ENCODE data around the gene SPARC.
"Not testable (repeated sequence)": the region's sequence is repeated elsewhere in the genome, so short reads cannot be mapped to it uniquely, and the experiment has no call there.

SPARC gene, protein sequence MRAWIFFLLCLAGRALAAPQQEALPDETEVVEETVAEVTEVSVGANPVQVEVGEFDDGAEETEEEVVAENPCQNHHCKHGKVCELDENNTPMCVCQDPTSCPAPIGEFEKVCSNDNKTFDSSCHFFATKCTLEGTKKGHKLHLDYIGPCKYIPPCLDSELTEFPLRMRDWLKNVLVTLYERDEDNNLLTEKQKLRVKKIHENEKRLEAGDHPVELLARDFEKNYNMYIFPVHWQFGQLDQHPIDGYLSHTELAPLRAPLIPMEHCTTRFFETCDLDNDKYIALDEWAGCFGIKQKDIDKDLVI

DNA sequence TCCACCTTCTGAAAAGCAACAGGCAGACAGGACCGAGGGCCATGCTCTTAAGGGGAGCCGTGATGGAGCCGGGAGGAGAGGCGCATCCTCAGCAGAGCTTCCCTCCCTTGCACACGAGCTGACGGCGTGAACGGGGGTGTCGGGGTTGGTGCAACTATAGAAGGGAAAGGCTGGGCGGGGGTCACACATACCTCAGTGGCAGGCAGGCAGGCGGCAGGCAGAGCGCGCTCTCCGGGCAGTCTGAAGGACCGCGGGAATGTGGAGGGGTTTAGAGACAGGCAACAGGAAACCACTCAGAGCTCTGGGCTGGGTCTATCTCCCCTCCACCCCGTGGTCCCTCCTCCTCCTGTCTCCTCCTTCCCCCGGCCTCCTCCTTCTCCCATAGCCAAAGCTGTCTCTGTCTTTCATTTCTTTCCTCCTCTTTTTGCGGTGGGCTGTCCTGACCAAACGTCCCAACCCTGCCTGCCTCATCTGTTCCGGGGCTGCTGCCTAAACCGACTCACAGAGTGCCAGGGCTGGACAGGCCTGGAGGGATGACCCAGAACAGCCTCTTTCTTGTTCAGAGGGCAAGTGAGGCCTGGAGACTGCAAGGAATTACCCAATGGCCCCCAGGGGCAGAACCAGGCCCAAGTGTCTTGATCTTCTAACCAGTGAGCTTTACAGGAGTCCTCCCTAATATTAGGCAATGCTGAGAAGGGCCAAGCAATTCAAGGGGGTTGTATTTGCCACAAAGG lies at the start of gene SPARC:
Gene SPARC (minus strand): TSS at position 242 of the 734 bp plus-strand sequence. CDS start 10,727 bp downstream, outside the sequence.
- TF ChIP-seq, protein P1, sequence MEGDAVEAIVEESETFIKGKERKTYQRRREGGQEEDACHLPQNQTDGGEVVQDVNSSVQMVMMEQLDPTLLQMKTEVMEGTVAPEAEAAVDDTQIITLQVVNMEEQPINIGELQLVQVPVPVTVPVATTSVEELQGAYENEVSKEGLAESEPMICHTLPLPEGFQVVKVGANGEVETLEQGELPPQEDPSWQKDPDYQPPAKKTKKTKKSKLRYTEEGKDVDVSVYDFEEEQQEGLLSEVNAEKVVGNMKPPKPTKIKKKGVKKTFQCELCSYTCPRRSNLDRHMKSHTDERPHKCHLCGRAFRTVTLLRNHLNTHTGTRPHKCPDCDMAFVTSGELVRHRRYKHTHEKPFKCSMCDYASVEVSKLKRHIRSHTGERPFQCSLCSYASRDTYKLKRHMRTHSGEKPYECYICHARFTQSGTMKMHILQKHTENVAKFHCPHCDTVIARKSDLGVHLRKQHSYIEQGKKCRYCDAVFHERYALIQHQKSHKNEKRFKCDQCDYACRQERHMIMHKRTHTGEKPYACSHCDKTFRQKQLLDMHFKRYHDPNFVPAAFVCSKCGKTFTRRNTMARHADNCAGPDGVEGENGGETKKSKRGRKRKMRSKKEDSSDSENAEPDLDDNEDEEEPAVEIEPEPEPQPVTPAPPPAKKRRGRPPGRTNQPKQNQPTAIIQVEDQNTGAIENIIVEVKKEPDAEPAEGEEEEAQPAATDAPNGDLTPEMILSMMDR (IDR thresholded peaks at IDR 0.05; ENCODE audit: low read depth, low read length, missing control alignments) = no peak
- H3K4me3 ChIP-seq (ENCODE audit: low read depth, low read length) = peak within 1 kb of the TSS; percentile 100
- peak; percentile 94 for DNase-seq
- in situ Hi-C loops (cut with HindIII; ENCODE audit: low pct_ligation_motif_present, low sequenced_read_pairs) = no loop called here
- H3K36me3 ChIP-seq (replicated peaks) = peaks cover 40% of the 10 kb centered on the region
- peak within 1 kb of the TSS; percentile 88 for H3K27ac ChIP-seq
- H3K27me3 ChIP-seq (replicated peaks) = no peaks in the 10 kb centered on the region

DNA sequence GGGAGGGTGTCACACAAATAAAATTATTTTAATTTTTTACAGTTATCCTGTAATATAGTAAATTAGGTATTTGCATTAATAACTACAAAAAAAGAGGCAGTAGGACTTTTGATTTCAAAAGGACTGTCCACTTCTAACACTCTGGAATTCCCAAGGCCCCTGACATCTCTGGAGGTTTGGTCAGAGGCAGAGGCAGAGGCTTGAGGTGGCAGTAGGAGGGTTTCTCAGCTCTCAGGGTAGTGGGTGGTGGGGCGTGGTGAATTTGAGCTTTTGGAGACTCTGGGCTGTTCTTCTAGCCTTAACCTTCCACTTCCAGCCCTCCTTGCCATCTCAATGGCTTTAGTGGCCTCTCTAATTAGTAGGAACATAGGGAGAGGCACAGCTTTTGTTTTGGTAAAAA lies 48.9 kb upstream of the SPARC start:
- in situ Hi-C loops (cut with HindIII; ENCODE audit: low pct_ligation_motif_present, low sequenced_read_pairs) = no loop called here

DNA sequence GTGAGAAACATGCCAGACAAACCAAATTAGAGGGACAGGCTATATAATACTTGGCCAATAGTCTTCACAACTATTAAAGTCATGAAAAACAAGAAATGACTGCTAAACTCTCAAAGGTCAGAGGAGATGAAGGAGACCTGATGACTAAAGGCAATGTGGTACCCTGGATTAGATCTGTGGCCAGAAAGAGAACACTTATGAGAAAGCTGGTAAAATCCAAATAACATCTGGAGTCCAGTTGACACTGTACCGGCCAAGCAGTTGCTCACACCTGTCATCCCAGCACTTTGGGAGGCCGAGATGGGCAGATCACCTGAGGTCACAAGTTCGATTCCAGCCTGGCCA lies 47.3 kb upstream of the SPARC start:
- DNase-seq = no peak
- Histone ChIP-seq H3K27ac (no peak overlapping the region), H3K27me3 (replicated peaks) (no peaks in the 10 kb centered on the region), H3K36me3 (replicated peaks) (no peaks in the 10 kb centered on the region), H3K4me3 (ENCODE audit: low read depth, low read length) (no peak overlapping the region)
- in situ Hi-C loops (cut with HindIII; ENCODE audit: low pct_ligation_motif_present, low sequenced_read_pairs) = no loop called here
- TF ChIP-seq, protein P1 (IDR thresholded peaks at IDR 0.05; ENCODE audit: low read depth, low read length, missing control alignments) = no peak

More for the DNA sequence above, 48.9 kb upstream of the SPARC start:
- no peaks in the 10 kb centered on the region for H3K36me3 ChIP-seq (replicated peaks)
- no peak overlapping the region for H3K4me3 ChIP-seq (ENCODE audit: low read depth, low read length)
- DNase-seq = no peak
- no peak overlapping the region for H3K27ac ChIP-seq
- H3K27me3 ChIP-seq (replicated peaks) = no peaks in the 10 kb centered on the region
- TF ChIP-seq, protein P1 (IDR thresholded peaks at IDR 0.05; ENCODE audit: low read depth, low read length, missing control alignments) = no peak

DNA sequence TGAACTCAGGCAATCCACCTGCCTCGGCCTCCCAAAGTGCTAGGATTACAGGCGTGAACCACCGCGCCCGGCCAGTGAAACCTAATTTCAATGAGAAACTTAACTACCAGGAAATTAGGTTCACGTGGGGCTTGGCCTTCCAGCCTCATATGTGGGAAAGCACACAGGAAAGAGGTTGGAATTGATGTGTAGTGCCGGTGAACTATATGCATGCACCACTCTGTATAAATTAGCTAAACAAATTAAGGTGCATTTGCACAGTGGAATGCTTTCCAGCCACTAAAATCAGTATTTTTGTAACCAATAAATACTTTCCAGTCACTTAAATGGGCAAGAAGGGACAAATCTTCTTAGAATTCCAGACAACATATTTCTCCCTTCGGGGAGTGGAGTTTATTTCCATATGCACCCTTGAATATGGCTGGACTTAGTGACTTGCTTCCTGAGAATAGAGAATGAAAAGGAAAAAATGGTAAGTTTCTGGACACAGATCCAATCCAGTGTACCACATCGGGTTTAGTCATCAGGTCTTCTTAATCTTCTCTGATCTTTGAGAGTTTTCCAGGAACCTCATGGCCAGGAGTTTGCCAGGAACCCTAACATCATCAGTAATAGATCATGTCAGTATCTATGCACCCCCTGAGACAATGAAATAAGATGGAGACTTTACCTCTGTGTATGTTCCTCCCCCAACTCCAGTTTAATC lies 46.8 kb upstream of the SPARC start:
- no peaks in the 10 kb centered on the region for H3K36me3 ChIP-seq (replicated peaks)
- no peak overlapping the region for H3K27ac ChIP-seq
- DNase-seq = no peak
- H3K27me3 ChIP-seq (replicated peaks) = no peaks in the 10 kb centered on the region
- no peak overlapping the region for H3K4me3 ChIP-seq (ENCODE audit: low read depth, low read length)
- in situ Hi-C loops (cut with HindIII; ENCODE audit: low pct_ligation_motif_present, low sequenced_read_pairs) = no loop called here
- TF ChIP-seq, protein P1 (IDR thresholded peaks at IDR 0.05; ENCODE audit: low read depth, low read length, missing control alignments) = no peak

DNA sequence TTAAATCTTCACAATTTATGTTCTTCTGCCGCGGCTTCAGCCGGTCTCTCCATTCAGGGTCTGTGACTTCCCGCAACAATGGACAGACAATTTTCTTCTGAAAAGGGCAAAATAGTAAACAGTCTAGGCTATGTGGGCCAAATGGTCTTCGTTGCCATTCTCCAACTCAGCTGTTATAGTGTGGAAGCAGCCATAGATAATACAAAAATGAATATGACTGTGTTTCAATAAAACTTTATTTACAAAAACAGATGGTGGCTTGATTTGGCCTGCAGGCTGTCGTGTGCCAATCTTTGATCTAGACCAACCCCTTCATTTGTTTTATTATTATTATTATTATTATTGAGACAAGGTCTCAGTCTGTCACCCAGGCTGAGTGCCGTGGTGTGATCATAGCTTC lies 43.7 kb upstream of the SPARC start:
- Histone ChIP-seq H3K27ac (peak overlapping the region; percentile 49), H3K27me3 (replicated peaks) (no peaks in the 10 kb centered on the region), H3K4me3 (ENCODE audit: low read depth, low read length) (no peak overlapping the region), H3K36me3 (replicated peaks) (no peaks in the 10 kb centered on the region)
- DNase-seq = no peak
- TF ChIP-seq, protein P1 (IDR thresholded peaks at IDR 0.05; ENCODE audit: low read depth, low read length, missing control alignments) = no peak
- in situ Hi-C loops (cut with HindIII; ENCODE audit: low pct_ligation_motif_present, low sequenced_read_pairs) = no loop called here

DNA sequence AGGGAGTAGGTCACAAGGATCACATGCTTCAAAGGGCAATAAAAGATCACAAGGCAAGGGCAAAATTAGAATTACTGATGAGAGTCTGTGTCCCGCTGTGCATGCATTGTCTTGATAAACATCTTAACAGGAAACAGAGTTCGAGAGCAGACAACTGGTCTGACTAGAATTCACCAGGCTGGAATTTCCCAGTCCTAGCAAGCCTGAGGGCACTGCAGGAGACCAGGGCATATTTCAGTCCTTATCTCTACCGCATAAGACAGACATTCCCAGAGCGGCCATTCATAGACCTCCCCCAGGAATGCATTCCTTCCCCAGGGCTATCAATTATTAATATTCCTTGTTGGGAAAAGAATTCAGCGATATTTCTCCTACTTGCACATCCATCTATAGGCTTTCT lies 42.9 kb upstream of the SPARC start:
- DNase-seq = peak; percentile 87
- peak overlapping the region; percentile 75 for H3K27ac ChIP-seq
- in situ Hi-C loops (cut with HindIII; ENCODE audit: low pct_ligation_motif_present, low sequenced_read_pairs); H3K27me3 ChIP-seq (replicated peaks); H3K4me3 ChIP-seq (ENCODE audit: low read depth, low read length); H3K36me3 ChIP-seq (replicated peaks): not testable (repeated sequence)

Measured in brain microvascular endothelial cell (primary cell).